ENCODE results near the gene ALK. TPM values are rescaled to one million over a fixed set of nuclear protein-coding genes. Genes with fewer than 3 reads are reported as not detected.

Gene ALK
- total RNA-seq, 4 donors from 2014 or later = 0.08 to 0.40 (median 0.28) TPM

DNA sequence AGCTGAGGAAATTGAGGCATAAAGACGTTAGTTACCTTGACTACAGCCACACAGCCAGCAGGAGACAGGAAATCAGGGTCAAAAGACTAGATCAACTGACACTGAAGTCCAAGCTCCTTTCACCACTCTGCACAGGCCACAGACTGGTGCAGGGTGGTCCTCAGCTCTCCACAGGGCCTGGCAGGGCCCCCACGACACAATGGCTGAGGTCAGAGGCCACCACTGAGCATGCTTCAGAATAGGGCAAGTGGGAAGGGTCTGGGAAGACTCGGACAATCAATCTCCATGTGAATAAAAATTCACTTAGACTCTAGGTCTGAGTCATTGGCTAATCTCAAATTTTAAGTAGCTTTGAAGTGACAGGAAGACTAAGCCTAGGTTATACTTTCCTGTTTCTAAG lies 201.7 kb downstream of the ALK start:
- H3K4me1 ChIP-seq = no peaks in the 10 kb centered on the region
- no peaks in the 10 kb centered on the region for H3K9me3 ChIP-seq
- H3K4me3 ChIP-seq (replicated peaks in 1 of 3) = no peak overlapping the region
- TF ChIP-seq POLR2A (IDR thresholded peaks at IDR 0.05) = no peak
- TF ChIP-seq, protein P1, sequence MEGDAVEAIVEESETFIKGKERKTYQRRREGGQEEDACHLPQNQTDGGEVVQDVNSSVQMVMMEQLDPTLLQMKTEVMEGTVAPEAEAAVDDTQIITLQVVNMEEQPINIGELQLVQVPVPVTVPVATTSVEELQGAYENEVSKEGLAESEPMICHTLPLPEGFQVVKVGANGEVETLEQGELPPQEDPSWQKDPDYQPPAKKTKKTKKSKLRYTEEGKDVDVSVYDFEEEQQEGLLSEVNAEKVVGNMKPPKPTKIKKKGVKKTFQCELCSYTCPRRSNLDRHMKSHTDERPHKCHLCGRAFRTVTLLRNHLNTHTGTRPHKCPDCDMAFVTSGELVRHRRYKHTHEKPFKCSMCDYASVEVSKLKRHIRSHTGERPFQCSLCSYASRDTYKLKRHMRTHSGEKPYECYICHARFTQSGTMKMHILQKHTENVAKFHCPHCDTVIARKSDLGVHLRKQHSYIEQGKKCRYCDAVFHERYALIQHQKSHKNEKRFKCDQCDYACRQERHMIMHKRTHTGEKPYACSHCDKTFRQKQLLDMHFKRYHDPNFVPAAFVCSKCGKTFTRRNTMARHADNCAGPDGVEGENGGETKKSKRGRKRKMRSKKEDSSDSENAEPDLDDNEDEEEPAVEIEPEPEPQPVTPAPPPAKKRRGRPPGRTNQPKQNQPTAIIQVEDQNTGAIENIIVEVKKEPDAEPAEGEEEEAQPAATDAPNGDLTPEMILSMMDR (IDR thresholded peaks at IDR 0.05) = no peak
- intact Hi-C loops (cut with DNase I) = no loop called here
- no peaks in the 10 kb centered on the region for H3K27me3 ChIP-seq
- no peak overlapping the region for H3K27ac ChIP-seq
- H3K36me3 ChIP-seq = no peaks in the 10 kb centered on the region
- no peak for DNase-seq
- 70 to 78% methylated on average over 3 of the region's 3 CpGs for WGBS, 2 donors

DNA sequence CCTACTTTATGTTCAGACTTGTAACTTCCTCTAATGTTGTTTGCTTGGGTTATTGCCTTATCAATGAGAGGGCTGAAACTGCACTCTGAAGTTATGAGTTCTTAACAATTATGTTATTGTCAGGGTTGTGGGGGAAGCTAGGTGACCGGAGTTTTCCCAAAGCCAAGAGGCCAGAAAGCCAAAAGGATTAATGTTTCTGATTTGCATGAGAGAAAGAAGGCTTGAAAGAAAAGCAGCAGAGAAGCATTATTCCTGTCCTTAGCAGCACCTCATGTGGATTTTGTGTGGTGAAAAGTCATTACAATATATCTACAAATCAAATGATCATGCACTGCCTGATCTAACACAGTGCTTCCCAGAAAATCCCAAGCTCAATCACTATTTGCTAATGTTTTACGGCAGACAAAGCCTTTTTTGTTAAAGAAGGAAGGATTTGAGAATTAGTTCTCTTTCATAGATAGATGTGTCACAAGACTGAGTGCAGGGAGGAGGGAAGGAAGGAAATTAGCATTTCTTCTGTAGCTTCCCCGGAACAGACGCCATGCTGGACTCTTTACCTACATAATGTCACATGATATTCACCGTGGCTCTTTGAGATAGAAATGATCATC lies 203.2 kb downstream of the ALK start:
- no peaks in the 10 kb centered on the region for H3K9me3 ChIP-seq
- TF ChIP-seq POLR2A (IDR thresholded peaks at IDR 0.05) = no peak
- TF ChIP-seq, protein P1 (IDR thresholded peaks at IDR 0.05) = no peak
- H3K27me3 ChIP-seq = no peaks in the 10 kb centered on the region
- intact Hi-C loops (cut with DNase I) = no loop called here
- no peak overlapping the region for H3K4me3 ChIP-seq (replicated peaks in 1 of 3)
- no peak overlapping the region for H3K27ac ChIP-seq
- H3K4me1 ChIP-seq = no peaks in the 10 kb centered on the region
- no peaks in the 10 kb centered on the region for H3K36me3 ChIP-seq
- WGBS, 2 donors = 77 to 91% methylated on average over 5 of the region's 5 CpGs
- no peak for DNase-seq

DNA sequence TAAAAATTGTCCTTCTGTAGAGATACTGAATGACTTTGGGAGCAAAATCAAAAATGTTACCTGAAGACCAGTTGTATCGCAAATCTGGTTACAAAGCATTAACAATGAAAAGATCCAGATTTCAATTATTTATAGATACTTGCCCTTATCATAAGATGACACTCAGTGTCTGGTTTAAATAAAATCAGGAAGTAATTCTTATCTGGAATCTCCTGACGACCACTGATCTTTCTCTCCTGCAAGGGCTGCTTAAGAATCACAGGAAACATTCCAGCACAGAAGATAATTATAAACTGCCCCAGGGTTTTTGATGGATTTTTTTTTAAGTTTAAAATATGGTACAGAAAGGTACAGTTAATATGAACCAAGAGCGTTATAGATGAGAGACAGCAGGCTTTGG lies 205.7 kb downstream of the ALK start:
- Histone ChIP-seq H3K27me3 (no peaks in the 10 kb centered on the region), H3K27ac (no peak overlapping the region), H3K4me3 (replicated peaks in 1 of 3) (no peak overlapping the region), H3K9me3 (no peaks in the 10 kb centered on the region), H3K4me1 (no peaks in the 10 kb centered on the region), H3K36me3 (no peaks in the 10 kb centered on the region)
- 75 to 77% methylated on average over 3 of the region's 3 CpGs for WGBS, 2 donors
- intact Hi-C loops (cut with DNase I) = no loop called here
- no peak for TF ChIP-seq POLR2A (IDR thresholded peaks at IDR 0.05)
- TF ChIP-seq, protein P1 (IDR thresholded peaks at IDR 0.05) = no peak
- no peak for DNase-seq

DNA sequence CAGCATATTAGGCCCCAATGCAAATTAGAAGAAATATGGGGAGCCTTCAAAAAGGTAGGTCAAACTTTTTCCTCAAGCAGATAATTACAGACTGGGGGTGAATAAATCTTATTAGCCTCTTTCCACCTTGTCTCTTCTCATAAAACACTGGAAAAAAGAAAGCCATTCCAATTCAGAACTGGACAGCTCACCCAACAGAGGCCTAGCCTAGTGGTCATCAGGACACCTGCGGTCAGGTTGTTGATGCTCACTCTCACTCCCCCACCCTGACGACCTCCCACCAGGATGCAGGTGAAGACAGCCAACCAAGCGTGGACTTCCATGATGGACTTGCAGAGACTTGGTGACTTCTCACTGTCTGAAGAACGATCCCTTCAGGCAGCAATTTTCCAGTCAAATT lies 207.1 kb downstream of the ALK start:
- no peaks in the 10 kb centered on the region for H3K4me1 ChIP-seq
- H3K4me3 ChIP-seq (replicated peaks in 1 of 3) = no peak overlapping the region
- TF ChIP-seq POLR2A (IDR thresholded peaks at IDR 0.05) = no peak
- TF ChIP-seq, protein P1 (IDR thresholded peaks at IDR 0.05) = no peak
- H3K36me3 ChIP-seq = no peaks in the 10 kb centered on the region
- no peaks in the 10 kb centered on the region for H3K27me3 ChIP-seq
- intact Hi-C loops (cut with DNase I) = no loop called here
- 88 to 96% methylated on average over 4 of the region's 4 CpGs for WGBS, 2 donors
- no peak overlapping the region for H3K27ac ChIP-seq
- no peak for DNase-seq
- no peaks in the 10 kb centered on the region for H3K9me3 ChIP-seq

DNA sequence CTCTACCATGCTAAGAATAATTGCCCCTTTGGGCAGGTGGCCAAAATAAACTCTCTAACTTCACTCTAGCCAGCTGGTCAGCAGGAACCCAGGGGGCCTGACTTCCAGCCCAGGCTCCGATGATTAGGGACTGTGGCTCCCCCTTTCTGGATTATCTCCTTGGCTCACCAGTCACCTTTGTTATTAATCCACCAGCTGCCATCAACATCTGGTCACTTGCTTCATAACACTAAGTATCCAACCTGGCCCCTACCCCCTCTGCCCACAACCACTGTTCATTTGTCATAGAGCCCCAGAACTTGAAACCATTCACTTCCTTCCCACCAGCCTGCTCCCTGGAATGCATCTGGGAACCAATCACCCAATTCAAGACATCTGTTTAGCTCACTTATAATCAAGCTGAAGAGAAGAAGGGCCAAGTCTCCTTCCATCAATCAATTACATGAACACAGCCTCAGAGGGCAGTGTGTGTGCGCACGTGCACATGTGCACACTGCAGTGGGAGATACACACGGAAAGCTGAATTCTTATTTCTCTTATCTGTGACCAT lies 215.1 kb downstream of the ALK start:
- peaks cover 0 to 8% of the 10 kb centered on the region in 2 donors for H3K4me1 ChIP-seq
- no peak for DNase-seq
- no peak overlapping the region for H3K4me3 ChIP-seq (replicated peaks in 1 of 3)
- H3K36me3 ChIP-seq = no peaks in the 10 kb centered on the region
- intact Hi-C loops (cut with DNase I) = no loop called here
- TF ChIP-seq, protein P1 (IDR thresholded peaks at IDR 0.05) = no peak
- TF ChIP-seq POLR2A (IDR thresholded peaks at IDR 0.05) = no peak
- H3K9me3 ChIP-seq = no peaks in the 10 kb centered on the region
- no peaks in the 10 kb centered on the region for H3K27me3 ChIP-seq
- no peak overlapping the region for H3K27ac ChIP-seq
- WGBS, 2 donors = 74 to 76% methylated on average over 4 of the region's 4 CpGs

Measured in thyroid gland (tissue), 4 donors.